Erythroblast (primary cell): ENCODE data around the gene BTK.

Experiments
- DNase-seq, 2 experiments: peaks; one replicate each; lab custom pipeline; 2025; lab: John Stamatoyannopoulos, UW
- GATA1 ChIP-seq: IDR thresholded peaks from 2 replicates; pipeline ENCODE4 v1.6.1; 2011; ENCODE audit warnings: low read depth, mild to moderate bottlenecking, control low read depth, low read length, moderate library complexity
- POLR2A ChIP-seq: IDR thresholded peaks from 2 replicates; pipeline ENCODE4 v1.6.1; 2011; ENCODE audit warnings: mild to moderate bottlenecking, low read length

The BTK gene

DNA sequence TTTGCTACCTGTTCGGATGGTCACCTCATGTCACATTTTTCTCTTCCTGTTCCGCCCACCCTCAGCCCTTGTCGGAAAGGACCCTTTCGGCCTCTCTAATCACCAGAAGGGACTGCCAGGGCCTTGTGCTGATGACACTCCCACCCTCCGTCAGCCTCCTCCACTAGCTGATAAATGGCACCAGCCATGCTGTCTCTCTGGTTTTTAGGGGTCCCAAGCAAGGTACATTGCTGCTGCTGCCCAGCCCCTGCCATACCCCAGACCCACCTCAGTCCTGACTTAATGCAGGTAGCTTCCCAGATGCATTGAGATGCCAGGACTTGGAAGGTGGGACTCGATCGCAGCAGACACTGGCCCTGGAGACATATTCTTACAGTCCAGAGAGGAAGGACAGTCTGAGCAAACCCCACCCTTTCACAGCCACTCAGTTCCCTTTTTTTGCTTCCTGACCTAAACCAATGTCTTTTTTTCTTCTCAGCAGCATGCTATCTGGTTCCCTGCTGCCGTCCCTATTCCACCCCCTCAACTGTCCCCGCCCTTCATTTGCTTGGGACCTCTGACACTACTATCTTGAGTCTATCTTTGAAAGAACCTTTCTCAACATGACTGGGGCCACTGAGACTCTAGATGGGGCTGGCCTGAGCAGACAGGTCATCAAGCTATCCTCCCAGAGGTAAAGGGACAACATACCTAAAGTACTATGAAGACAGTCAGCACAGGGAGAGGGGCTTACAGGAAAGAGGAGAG is at the start of gene BTK:
BTK (minus strand) TSS at position 397 of the 747 bp plus-strand sequence. CDS start 10,907 bp downstream, outside the sequence.
- DNase-seq = peak; percentile 75 to 80
- TF ChIP-seq POLR2A (peak; percentile 78), GATA1 (no peak)

DNA sequence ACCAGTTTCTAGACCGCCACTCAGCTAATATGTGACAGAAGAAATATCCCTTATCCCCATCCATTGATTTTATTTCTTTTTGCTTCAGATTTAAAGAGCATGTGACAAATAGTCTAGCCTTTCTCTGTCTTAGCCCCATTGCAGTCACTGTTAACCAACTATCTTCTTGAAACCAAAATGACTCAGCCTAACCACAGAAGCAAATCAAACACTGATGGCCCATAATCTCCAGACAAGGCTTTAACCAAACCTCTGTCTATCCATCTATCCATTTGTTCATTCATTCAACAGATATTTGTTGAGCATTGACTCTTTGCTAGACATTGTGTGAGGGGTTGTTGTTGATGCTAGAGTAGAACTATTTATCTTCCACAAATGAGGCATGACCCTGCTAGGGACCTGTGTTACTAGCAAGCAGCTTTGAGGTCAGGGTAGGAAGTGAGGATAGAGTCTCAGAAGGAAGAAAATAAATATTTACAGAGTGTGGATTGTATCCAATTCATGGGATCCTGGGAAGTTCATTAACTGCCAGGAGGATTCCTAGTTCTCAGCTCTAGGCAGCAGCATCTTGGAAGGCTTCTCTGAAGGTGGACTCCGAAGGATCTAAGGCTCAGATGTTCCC is 44.6 kb upstream of the BTK start:
- no peak for DNase-seq
- TF ChIP-seq GATA1 (no peak), POLR2A (no peak)

DNA sequence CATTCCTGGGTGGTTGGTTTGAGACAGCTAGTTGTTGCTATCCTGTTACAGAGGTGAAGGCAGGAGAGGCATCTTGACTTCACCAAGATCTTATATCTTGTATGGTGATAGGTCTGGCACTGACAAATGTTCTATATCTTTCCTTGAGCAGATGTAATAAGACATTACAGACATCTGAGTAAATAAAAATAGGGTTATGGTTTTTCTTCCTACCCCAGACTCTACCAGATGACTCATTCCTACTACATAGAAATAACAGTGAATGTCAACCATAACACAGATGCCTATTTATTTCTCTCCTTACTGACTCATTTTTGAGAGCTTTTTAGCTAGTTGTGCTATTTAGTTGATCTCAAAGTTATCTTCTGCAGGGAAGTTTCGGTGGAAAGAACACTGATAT is 43.9 kb upstream of the BTK start:
- TF ChIP-seq POLR2A (no peak), GATA1 (no peak)
- DNase-seq = no peak

DNA sequence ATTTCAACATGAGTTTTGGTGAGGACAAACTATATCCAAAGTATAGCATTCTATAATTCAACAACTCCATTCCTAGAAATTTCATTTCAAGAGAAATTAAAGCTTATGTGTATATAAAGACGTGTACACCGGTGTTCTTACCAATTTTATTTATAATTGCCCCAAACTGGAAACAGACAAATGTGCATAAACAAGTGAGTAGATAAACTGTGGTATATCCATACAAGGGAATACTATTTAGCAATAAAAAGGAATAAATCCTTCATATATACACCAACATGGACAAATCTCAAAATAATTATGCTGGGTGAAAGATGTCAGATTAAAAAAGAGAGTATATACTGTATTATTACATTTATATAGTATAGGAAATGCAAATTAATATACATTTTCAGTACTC is 42.0 kb upstream of the BTK start:
- no peak for DNase-seq
- TF ChIP-seq GATA1 (no peak), POLR2A (no peak)

DNA sequence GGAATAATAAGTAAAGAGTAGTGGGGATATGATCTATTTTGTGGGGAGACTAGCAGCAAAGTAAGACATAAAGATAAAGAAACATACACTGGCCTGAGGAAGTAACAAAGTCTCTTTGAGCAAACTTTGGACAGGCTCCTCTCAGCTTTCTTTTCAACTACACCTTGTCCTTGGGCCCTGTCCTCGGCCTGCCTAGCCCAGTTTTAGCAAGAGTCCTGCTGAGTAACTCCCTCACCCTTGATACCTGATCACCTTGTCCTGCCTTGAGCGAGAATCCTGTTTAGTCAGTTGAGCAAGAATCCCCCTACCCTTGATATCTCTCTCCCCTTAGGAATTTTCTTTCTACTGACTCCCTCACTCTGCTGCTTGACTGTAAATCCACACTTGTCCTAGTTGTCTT is 33.5 kb upstream of the BTK start:
- DNase-seq = no peak
- no peak for TF ChIP-seq GATA1
- no peak for TF ChIP-seq POLR2A

DNA sequence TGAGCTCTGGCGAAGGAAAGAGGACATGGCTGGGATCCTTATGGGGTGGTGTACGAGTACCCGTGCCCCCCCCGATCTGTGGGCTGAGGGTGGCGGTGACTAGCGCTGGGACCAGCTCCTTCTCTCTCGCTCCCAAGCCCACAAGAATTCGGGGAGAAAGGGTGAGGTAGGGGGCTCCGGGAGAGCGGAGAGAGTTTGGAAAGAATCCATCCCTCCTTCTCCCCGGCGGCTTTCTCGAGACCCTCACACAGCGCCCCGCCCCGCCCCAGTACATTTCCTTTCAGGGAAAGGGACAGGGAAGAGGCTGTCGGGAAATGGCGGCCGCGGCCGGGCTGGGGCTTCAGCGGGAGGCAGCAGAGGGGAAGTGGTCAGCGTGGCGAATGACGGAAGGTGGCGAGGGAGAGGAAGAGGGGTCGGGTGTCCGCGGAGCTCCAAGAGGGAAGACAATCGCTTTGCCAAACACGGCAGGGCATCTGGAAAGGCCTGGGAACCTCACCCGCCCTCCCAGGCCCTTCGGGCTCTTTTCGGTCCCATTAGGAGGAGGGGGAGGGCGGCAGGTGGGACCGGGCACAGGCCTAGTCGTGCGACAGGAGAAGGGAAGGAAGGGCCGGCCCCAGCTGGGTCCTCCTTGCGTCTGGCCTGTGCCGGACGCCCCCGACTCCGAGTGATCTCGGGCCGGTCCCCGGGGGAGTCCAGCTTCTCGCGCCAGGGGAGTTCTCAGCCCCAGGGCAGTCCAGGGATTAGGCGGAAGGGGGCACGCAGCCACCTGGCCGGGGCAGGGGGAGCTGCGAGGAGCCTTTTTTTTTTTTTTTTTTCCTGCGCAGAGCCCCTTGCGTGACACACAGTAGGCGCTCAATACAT is 32.2 kb upstream of the BTK start:
- DNase-seq = peak; percentile 31 to 43
- TF ChIP-seq GATA1 (no peak), POLR2A (no peak)

DNA sequence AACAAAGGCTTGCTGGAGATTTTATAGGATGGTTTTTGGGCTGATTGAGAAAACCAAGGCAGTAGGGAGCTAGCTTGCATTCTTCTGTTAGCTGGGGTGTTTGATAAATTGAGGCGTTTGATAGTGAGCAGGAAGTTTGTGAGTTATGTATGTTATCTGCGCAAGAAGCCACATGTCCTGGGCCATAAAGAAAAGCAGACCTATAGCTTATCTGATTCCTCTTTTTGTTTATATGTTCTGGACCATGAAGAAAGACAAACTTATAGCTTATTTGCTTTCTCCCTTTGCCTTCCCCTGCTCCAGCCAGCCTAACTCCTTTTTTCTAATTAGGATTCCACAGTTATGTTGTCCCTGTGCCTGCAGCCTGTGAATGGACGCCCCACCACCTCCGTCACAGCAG is 31.2 kb upstream of the BTK start:
- DNase-seq = peak; percentile 30 to 63
- peak; percentile 15 for TF ChIP-seq GATA1
- no peak for TF ChIP-seq POLR2A

DNA sequence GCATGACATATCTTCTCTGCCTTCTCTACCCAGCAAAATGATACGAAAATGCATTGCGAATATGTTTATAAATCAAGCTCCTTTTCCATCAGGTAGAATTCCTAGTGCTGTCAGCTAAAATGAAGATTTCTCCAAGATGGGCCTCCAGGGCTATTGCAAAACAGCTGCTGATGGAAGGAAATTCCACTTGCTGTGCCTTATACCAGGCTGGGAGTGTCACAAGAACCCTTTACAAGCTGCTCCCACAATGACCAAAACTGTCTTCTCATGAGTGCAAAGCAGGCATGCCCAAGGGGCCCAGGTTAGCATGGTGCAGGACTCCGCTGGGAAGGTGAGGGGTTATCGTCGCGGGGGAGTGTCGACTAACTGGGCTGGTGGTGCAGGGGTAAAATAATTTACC is 30.7 kb upstream of the BTK start:
- no peak for DNase-seq

DNA sequence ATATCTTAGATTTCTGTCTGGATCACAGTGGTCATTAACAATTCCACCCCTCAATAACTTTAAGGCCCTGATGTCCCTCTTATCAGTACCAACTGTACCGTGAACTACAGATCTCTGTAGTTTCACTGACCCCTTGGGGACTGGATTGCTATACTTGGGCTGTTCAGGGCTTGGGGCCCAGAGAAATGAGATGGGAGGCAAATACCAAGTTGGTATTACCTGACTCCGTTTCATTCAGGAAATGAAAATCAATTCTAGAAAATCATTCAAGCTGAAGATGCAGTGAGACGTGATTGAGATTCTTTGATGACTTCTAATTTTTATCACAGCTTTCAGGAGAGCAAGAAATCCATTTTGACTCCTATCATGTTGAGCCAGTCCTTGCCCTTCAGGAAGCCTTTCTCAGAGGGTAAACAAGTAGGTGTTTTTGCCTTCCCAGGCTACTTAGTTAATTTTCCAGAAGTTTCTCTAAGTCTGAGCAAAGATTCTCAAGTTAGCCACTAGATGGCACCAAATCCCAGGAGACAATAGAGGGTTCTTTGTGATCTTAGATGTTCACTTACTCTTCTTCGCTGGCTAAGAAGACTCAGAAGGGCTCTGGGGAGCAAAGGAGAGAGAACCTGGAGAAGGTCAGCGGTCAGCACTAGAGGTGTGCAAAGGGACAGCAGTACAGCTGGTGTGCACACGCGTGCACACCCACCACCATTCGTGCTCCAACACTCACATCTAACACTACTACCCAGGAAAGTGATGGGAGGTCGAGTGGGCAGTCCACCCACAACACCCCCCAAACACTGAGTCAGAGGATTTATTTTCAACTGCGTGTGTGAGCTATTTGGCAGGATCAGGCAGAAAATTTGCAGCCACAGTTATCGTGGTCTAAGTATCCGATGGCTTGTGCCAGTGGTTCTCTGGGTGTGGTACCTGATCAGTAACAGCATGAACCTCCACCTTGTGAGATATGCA is 29.5 kb upstream of the BTK start:
- DNase-seq = peak; percentile 79 to 87
- TF ChIP-seq GATA1 (no peak), POLR2A (no peak)

More for the DNA sequence above, 30.7 kb upstream of the BTK start:
- TF ChIP-seq POLR2A (no peak), GATA1 (no peak)

DNA sequence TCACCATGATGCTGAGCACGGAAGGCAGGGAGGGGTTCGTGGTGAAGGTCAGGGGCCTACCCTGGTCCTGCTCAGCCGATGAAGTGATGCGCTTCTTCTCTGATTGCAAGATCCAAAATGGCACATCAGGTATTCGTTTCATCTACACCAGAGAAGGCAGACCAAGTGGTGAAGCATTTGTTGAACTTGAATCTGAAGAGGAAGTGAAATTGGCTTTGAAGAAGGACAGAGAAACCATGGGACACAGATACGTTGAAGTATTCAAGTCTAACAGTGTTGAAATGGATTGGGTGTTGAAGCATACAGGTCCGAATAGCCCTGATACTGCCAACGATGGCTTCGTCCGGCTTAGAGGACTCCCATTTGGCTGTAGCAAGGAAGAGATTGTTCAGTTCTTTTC is 26.0 kb upstream of the BTK start:
- TF ChIP-seq POLR2A = no peak
- no peak for TF ChIP-seq GATA1
- no peak for DNase-seq

DNA sequence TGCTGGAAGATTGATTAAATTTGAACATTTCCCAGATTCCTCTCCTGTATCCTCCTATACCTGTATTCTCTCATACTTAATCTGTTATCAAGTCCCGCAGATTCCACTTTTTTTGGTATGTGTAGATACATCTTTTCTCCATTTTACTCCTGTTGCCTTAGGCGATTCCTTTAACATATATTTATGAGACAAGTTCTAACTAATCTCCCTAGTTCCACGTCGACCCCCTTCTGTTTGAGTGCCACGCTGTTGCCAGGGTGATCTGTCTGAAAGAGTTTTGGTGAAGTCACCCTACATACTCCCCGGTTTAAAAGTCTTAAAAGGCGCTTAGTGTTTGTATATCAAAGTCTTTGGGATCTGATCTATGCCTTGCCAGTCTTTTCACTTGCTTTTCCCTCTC is 24.5 kb upstream of the BTK start:
- no peak for DNase-seq
- TF ChIP-seq GATA1 = no peak
- TF ChIP-seq POLR2A = no peak

DNA sequence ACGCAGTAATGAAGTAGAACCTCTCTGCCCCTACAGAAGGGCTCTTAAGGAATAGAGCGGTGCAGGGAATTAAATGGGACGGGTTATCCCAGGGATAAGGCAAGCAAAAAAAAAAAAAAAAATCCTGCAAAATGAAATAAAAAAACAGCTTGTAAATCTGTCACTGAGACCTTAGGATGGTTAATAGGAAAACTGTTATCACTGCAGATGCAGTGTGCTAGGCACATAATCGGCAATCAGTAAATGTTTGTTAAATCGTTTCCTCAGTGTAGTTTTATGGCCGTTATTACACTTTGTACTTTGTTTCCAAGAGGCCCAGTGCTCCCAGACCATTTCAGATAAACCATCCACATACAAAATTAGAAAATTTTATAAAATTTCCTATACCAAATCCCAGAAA is 23.1 kb upstream of the BTK start:
- peak; percentile 22 to 47 for DNase-seq
- no peak for TF ChIP-seq POLR2A

DNA sequence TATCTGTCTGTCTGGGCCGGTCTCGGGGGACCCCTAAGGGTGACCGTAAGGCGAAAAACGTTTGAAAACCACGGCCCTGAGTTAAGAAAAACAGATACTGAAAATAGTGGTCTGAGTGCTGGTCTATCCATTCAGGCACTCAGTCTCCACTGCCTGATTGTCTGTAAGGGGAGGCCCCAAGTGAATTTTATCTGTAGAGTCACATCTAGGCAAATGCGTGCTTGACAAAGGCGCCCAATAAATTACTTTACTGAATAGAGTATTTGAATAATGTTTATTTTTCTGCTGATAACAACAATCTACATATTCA is 22.5 kb upstream of the BTK start:
- no peak for TF ChIP-seq POLR2A
- TF ChIP-seq GATA1 = no peak
- peak in 1 of 2 experiments; percentile 87 for DNase-seq
